WTC11 (cell line): Measurements from ENCODE around the gene DCAF16. TPM values are rescaled to one million over a fixed set of nuclear protein-coding genes. Genes with fewer than 3 reads are reported as not detected.

ENCODE experiments used
- ATAC-seq: fragments of 200-7000 bp; cut with Tn5 transposase; 2 replicates; pipeline ENCODE4 v1.10.0; 2021; ENCODE audit warnings: mild to moderate bottlenecking, moderate library complexity
- CTCF ChIA-PET: fragments of 300-600 bp; sonication (Branson Sonifier 250); formaldehyde crosslinking; loops from one replicate; lab custom pipeline; 2021; ENCODE audit warnings: antibody characterized with exemption; lab: Charles Lee
- POLR2A ChIA-PET: fragments of 350-600 bp; sonication (Branson Sonifier 250); formaldehyde crosslinking; loops from one replicate; lab custom pipeline; 2021; ENCODE audit warnings: antibody characterized with exemption; lab: Charles Lee
- DNase-seq: peaks from one replicate; pipeline ENCODE4 v3.0.0; 2021; ENCODE audit warnings: low spot score
- H3K27ac Mint-ChIP-seq: 2 replicates; pipeline ENCODE4 v1.8.0; 2021; ENCODE audit warnings: mixed read lengths
- H3K27me3 Mint-ChIP-seq: 2 replicates; pipeline ENCODE4 v1.8.0; 2021; ENCODE audit warnings: low read depth, mild to moderate bottlenecking, moderate library complexity, mixed read lengths
- H3K36me3 Mint-ChIP-seq: 2 replicates; pipeline ENCODE4 v1.8.0; 2021; ENCODE audit warnings: mixed read lengths
- H3K4me1 Mint-ChIP-seq: 2 replicates; pipeline ENCODE4 v1.8.0; 2022; ENCODE audit warnings: mixed read lengths
- H3K4me3 Mint-ChIP-seq: 2 replicates; pipeline ENCODE4 v1.8.0; 2021; ENCODE audit warnings: mild to moderate bottlenecking, moderate library complexity, mixed read lengths
- H3K9me3 Mint-ChIP-seq: 2 replicates; pipeline ENCODE4 v1.8.0; 2021; ENCODE audit warnings: mixed read lengths
- AFF4 ChIP-seq: sonication (generic); formaldehyde crosslinking; IDR thresholded peaks from 2 replicates; pipeline ENCODE4 v1.8.1; 2023; ENCODE audit warnings: mild to moderate bottlenecking, missing genetic modification reagents, borderline replicate concordance
- CREB1 ChIP-seq: sonication (generic); formaldehyde crosslinking; IDR thresholded peaks from 2 replicates; pipeline ENCODE4 v1.8.0; 2023; ENCODE audit warnings: mild to moderate bottlenecking, missing genetic modification reagents
- CREM ChIP-seq: sonication (generic); formaldehyde crosslinking; IDR thresholded peaks from 2 replicates; pipeline ENCODE4 v1.8.1; 2022; ENCODE audit warnings: mild to moderate bottlenecking, missing genetic modification reagents, moderate library complexity
- ESRRA ChIP-seq: sonication (generic); formaldehyde crosslinking; IDR thresholded peaks from 2 replicates; pipeline ENCODE4 v1.8.1; 2022; ENCODE audit warnings: mild to moderate bottlenecking, missing genetic modification reagents, borderline replicate concordance
- FOXP1 ChIP-seq: sonication (generic); formaldehyde crosslinking; IDR thresholded peaks from 2 replicates; pipeline ENCODE4 v1.8.0; 2022; ENCODE audit warnings: missing genetic modification reagents, mild to moderate bottlenecking, moderate library complexity, borderline replicate concordance
- GABPB1 ChIP-seq: sonication (generic); formaldehyde crosslinking; IDR thresholded peaks from 2 replicates; pipeline ENCODE4 v1.8.1; 2023; ENCODE audit warnings: mild to moderate bottlenecking, missing genetic modification reagents
- JUN ChIP-seq: sonication (generic); formaldehyde crosslinking; IDR thresholded peaks from 2 replicates; pipeline ENCODE4 v1.8.0; 2023; ENCODE audit warnings: mild to moderate bottlenecking, missing genetic modification reagents
- MXD4 ChIP-seq: fragments of 250-450 bp; sonication (Bioruptor Pico); IDR thresholded peaks from 2 replicates; pipeline ENCODE4 v1.8.0; 2021; ENCODE audit warnings: mild to moderate bottlenecking, moderate library complexity, borderline replicate concordance
- NFE2L1 ChIP-seq: sonication (generic); formaldehyde crosslinking; IDR thresholded peaks from 2 replicates; pipeline ENCODE4 v1.8.1; 2023; ENCODE audit warnings: missing genetic modification reagents
- SP1 ChIP-seq: sonication (generic); formaldehyde crosslinking; conservative IDR thresholded peaks from 2 replicates; pipeline ENCODE4 v1.8.1; 2022; ENCODE audit warnings: missing genetic modification reagents
- STAT6 ChIP-seq: sonication (generic); formaldehyde crosslinking; conservative IDR thresholded peaks from 2 replicates; pipeline ENCODE4 v1.8.1; 2023; ENCODE audit warnings: mild to moderate bottlenecking, low read depth, missing genetic modification reagents, moderate library complexity
- TEAD1 ChIP-seq: sonication (generic); formaldehyde crosslinking; IDR thresholded peaks from 2 replicates; pipeline ENCODE4 v1.8.0; 2022; ENCODE audit warnings: mild to moderate bottlenecking, missing genetic modification reagents
- ZBTB43 ChIP-seq: sonication (generic); formaldehyde crosslinking; IDR thresholded peaks from 2 replicates; pipeline ENCODE4 v1.8.1; 2023; ENCODE audit warnings: mild to moderate bottlenecking, missing genetic modification reagents
- ZNF219 ChIP-seq: sonication (generic); formaldehyde crosslinking; IDR thresholded peaks from 2 replicates; pipeline ENCODE4 v1.8.0; 2023; ENCODE audit warnings: missing genetic modification reagents, mild to moderate bottlenecking, borderline replicate concordance
- ZNF232 ChIP-seq: sonication (generic); formaldehyde crosslinking; IDR thresholded peaks from 2 replicates; pipeline ENCODE4 v1.8.0; 2022; ENCODE audit warnings: mild to moderate bottlenecking, missing genetic modification reagents
- ZNF416 ChIP-seq: fragments of 250-450 bp; sonication (Bioruptor Pico); IDR thresholded peaks from 2 replicates; pipeline ENCODE4 v1.9.0; 2021; ENCODE audit warnings: mild to moderate bottlenecking, inconsistent platforms
- total RNA-seq: library from RNA; stranded (reverse); gene quantifications from 3 replicates; pipeline ENCODE4 v1.2.3, GENCODE V29; 2021
- TF ChIP-seq, protein P1 (sequence below): fragments of 250-450 bp; sonication (Bioruptor Pico); IDR thresholded peaks from 2 replicates; pipeline ENCODE4 v2.1.2; 2022; ENCODE audit warnings: mild to moderate bottlenecking, moderate library complexity

Gene DCAF16
- total RNA-seq, 1 experiment from 2014 or later = 53.6 TPM

DNA sequence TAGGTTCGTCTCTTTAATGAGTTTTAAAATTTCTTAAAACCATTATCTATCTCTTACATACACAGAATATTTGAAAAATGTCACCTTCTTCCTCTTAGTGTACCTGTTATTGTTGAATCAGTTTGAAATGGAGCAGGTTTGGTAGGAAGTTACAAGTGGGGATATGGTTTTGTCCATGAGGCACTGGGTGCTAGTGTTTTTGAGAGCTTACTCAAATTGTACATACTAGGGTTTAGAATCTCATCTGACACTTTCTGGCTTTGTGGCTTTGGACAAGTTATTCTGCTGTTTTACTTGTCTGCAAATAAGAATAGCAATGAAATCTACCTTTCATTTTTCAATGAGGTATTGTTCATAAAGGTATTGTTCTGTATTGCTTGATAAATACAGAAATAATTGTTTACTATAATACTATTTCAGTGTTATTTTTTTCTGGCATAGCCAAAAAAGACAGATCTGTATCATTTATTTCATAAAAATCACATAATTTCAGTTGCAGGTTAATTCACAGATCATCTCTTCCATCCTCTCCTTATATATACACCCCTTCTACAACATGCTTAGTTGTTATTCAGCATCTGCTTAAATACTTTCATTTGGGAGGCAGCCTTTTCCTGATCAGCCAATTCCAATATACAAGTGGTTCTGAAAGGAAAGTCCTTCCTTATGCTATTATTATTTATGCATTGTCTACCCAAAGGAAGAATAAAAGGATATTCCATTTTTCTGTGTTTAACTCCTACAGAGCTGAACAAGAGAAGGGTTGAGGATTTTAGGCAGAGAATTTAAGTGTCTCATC, 13.5 kb upstream of the DCAF16 start:
- DNase-seq = no peak
- H3K36me3 Mint-ChIP-seq = peaks cover 53% of the 10 kb centered on the region
- ChIA-PET POLR2A (no interaction called here), CTCF (no interaction called here)
- H3K4me1 Mint-ChIP-seq = peaks cover 26% of the 10 kb centered on the region
- no peaks in the 10 kb centered on the region for H3K27me3 Mint-ChIP-seq
- TF ChIP-seq JUN (CRISPR knock-in tag) (no peak), GABPB1 (CRISPR knock-in tag) (no peak), ZNF232 (CRISPR knock-in tag) (no peak), SP1 (CRISPR knock-in tag) (no peak), FOXP1 (no peak), NFE2L1 (no peak), ZBTB43 (CRISPR knock-in tag) (no peak), AFF4 (CRISPR knock-in tag) (no peak), ESRRA (CRISPR knock-in tag) (no peak), CREM (CRISPR knock-in tag) (no peak), ZNF416 (CRISPR knock-in tag) (no peak), MXD4 (CRISPR knock-in tag) (no peak), STAT6 (CRISPR knock-in tag) (no peak), ZNF219 (CRISPR knock-in tag) (no peak), TEAD1 (no peak), CREB1 (CRISPR knock-in tag) (no peak)
- TF ChIP-seq, protein P1, sequence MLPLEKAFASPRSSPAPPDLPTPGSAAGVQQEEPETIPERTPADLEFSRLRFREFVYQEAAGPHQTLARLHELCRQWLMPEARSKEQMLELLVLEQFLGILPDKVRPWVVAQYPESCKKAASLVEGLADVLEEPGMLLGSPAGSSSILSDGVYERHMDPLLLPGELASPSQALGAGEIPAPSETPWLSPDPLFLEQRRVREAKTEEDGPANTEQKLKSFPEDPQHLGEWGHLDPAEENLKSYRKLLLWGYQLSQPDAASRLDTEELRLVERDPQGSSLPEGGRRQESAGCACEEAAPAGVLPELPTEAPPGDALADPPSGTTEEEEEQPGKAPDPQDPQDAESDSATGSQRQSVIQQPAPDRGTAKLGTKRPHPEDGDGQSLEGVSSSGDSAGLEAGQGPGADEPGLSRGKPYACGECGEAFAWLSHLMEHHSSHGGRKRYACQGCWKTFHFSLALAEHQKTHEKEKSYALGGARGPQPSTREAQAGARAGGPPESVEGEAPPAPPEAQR (CRISPR knock-in tag) = no peak
- H3K27ac Mint-ChIP-seq = no peak overlapping the region
- no peak for ATAC-seq
- peaks cover 4% of the 10 kb centered on the region; the same call in 1 of the 2 replicates for H3K9me3 Mint-ChIP-seq
- no peak overlapping the region for H3K4me3 Mint-ChIP-seq
